Measurements from ENCODE around the gene WIPI1. TPM values are rescaled to one million over a fixed set of nuclear protein-coding genes. Genes with fewer than 3 reads are reported as not detected.

The WIPI1 gene
- total RNA-seq, 1 experiment from 2014 or later, result 29.3 TPM

- POLR2A ChIA-PET, result no interaction called here
- no peaks in the 10 kb centered on the region for H3K9me3 Mint-ChIP-seq
- H3K36me3 Mint-ChIP-seq, result peaks cover 12% of the 10 kb centered on the region
- no peak for DNase-seq (ENCODE audit: low spot score)
- ATAC-seq, result no peak
- TF ChIP-seq ATF1 (CRISPR knock-in tag; IDR thresholded peaks at IDR 0.05), result no peak
- TF ChIP-seq PRRX2 (CRISPR knock-in tag; IDR thresholded peaks at IDR 0.05), result no peak
- no peak for TF ChIP-seq ERG (CRISPR knock-in tag; IDR thresholded peaks at IDR 0.05)
- TF ChIP-seq STAT6 (CRISPR knock-in tag; conservative IDR thresholded peaks at IDR 0.05; ENCODE audit: low read depth), result no peak
- CTCF ChIA-PET, result interaction anchor here (1.5 kb wide), 1 partner anchor 14 kb away, joined by 4 read pairs; no protein-coding TSS in a partner anchor
- H3K4me3 Mint-ChIP-seq, result no peak overlapping the region
- no peak overlapping the region for H3K27ac Mint-ChIP-seq
- H3K27me3 Mint-ChIP-seq (ENCODE audit: low read depth), result no peaks in the 10 kb centered on the region
- H3K4me1 Mint-ChIP-seq, result peaks cover 20% of the 10 kb centered on the region
Measured at GRCh38 chr17:68450391-68450790, 6.9 kb downstream of the WIPI1 start.

- POLR2A ChIA-PET, result no interaction called here
- Mint-ChIP-seq H3K27ac (no peak overlapping the region), H3K4me1 (peaks cover 8% of the 10 kb centered on the region), H3K36me3 (peaks cover 12% of the 10 kb centered on the region), H3K9me3 (no peaks in the 10 kb centered on the region), H3K4me3 (no peak overlapping the region), H3K27me3 (ENCODE audit: low read depth) (no peaks in the 10 kb centered on the region)
- TF ChIP-seq NFATC4 (CRISPR knock-in tag; IDR thresholded peaks at IDR 0.05), result no peak
- no peak for TF ChIP-seq MAX (CRISPR knock-in tag; IDR thresholded peaks at IDR 0.05)
- no peak for TF ChIP-seq CDX4 (CRISPR knock-in tag; IDR thresholded peaks at IDR 0.05; ENCODE audit: borderline replicate concordance)
- TF ChIP-seq FOXK1 (CRISPR knock-in tag; IDR thresholded peaks at IDR 0.05), result no peak
- TF ChIP-seq IRF2 (CRISPR knock-in tag; IDR thresholded peaks at IDR 0.05; ENCODE audit: borderline replicate concordance, low read depth), result no peak
- CTCF ChIA-PET, result interaction anchor here (1.5 kb wide), 1 partner anchor 13 kb away, joined by 4 read pairs; no protein-coding TSS in a partner anchor
- DNase-seq (ENCODE audit: low spot score) (no peak), ATAC-seq (no peak)
Measured at GRCh38 chr17:68449021-68449739, 8.1 kb downstream of the WIPI1 start.

- H3K27ac Mint-ChIP-seq, result no peak overlapping the region
- H3K4me3 Mint-ChIP-seq, result no peak overlapping the region
- DNase-seq (ENCODE audit: low spot score), result no peak
- ChIA-PET POLR2A (no interaction called here), CTCF (interaction anchor here (1.3 to 3.0 kb wide), 3 partner anchors 10 to 48 kb away, joined by 3 to 8 read pairs (median 3); partner anchors contain the start of gene WIPI1)
- H3K36me3 Mint-ChIP-seq, result peaks cover 10% of the 10 kb centered on the region
- H3K27me3 Mint-ChIP-seq (ENCODE audit: low read depth), result no peaks in the 10 kb centered on the region
- H3K4me1 Mint-ChIP-seq, result peaks cover 1% of the 10 kb centered on the region
- ATAC-seq, result no peak
- no peaks in the 10 kb centered on the region for H3K9me3 Mint-ChIP-seq
- no peak for TF ChIP-seq RELA (CRISPR knock-in tag; IDR thresholded peaks at IDR 0.05; ENCODE audit: borderline replicate concordance)
- no peak for TF ChIP-seq ZNF512 (CRISPR knock-in tag; IDR thresholded peaks at IDR 0.05; ENCODE audit: borderline replicate concordance)
- no peak for TF ChIP-seq ZNF121 (CRISPR knock-in tag; IDR thresholded peaks at IDR 0.05)
- no peak for TF ChIP-seq NR1H2 (CRISPR knock-in tag; IDR thresholded peaks at IDR 0.05)
Measured at GRCh38 chr17:68446626-68447041, 10.7 kb downstream of the WIPI1 start.

Measured in WTC11 (cell line).